ENCODE data around the gene TEX29.

DNA sequence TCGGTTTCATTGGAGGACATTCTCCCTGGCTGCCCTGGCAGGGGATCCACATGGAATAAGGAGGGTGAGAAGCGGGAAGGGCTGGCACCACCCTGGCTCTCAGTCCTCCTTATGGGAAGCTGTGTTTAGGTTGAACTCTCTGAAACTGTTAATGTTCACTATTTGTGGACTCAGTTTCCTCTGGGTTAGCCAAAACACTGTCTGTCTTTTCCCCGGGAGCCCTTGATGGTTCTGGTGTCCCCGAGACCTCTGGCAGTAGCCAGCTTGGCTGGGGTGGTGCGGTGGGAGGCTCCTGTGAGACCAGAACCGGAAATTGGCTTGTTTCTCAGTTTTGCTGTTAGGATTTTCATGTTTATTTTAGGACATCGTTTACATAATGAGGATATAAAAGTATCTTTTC is 48.3 kb upstream of the TEX29 start:
- TF ChIP-seq POLR2A (IDR thresholded peaks at IDR 0.05; ENCODE audit: extremely low read depth, insufficient read length) (no peak), MYC (IDR thresholded peaks at IDR 0.05; ENCODE audit: low read depth, low read length) (no peak)
- TF ChIP-seq, protein P1, sequence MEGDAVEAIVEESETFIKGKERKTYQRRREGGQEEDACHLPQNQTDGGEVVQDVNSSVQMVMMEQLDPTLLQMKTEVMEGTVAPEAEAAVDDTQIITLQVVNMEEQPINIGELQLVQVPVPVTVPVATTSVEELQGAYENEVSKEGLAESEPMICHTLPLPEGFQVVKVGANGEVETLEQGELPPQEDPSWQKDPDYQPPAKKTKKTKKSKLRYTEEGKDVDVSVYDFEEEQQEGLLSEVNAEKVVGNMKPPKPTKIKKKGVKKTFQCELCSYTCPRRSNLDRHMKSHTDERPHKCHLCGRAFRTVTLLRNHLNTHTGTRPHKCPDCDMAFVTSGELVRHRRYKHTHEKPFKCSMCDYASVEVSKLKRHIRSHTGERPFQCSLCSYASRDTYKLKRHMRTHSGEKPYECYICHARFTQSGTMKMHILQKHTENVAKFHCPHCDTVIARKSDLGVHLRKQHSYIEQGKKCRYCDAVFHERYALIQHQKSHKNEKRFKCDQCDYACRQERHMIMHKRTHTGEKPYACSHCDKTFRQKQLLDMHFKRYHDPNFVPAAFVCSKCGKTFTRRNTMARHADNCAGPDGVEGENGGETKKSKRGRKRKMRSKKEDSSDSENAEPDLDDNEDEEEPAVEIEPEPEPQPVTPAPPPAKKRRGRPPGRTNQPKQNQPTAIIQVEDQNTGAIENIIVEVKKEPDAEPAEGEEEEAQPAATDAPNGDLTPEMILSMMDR (IDR thresholded peaks at IDR 0.05; ENCODE audit: low read depth, low read length), result no peak
- TF ChIP-seq, protein P2, sequence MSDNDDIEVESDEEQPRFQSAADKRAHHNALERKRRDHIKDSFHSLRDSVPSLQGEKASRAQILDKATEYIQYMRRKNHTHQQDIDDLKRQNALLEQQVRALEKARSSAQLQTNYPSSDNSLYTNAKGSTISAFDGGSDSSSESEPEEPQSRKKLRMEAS (IDR thresholded peaks at IDR 0.05; ENCODE audit: low read depth, low read length), result no peak

Measured in NB4 (cell line).